ENCODE results near the gene PPM1K. TPM values are rescaled to one million over a fixed set of nuclear protein-coding genes. Genes with fewer than 3 reads are reported as not detected.
"Not testable (repeated sequence)": the region's sequence is repeated elsewhere in the genome, so short reads cannot be mapped to it uniquely, and the experiment has no call there.

PPM1K gene
- total RNA-seq, 2 donors from 2014 or later, result 7.8 to 8.3 TPM

DNA sequence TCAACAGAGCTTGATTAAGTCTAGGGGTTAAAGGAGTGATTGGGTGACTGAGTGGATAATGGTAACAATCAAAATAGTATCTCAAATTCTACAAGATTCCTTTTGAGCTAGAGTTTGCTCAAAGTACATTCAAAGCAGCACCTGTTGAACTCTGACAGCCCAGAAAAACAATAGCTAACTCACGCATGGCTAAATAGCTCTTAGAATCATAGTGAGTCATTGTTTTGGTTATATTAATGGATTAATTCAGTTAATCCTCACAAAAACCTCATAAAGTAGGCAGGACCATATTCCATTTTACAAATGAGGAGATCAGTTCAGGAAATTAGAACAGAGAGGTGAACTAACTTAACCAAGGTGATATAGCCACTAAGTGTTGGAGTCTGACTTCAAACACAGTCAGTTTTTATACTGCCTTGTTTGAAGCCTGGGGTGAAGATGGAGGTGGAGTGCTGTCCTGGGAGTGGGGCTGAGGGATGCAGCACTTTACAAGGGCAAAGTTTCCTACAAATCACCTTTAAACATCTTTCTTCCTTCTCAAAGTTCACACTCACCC lies 35.9 kb upstream of the PPM1K start:
- Histone ChIP-seq H3K36me3 (no peaks in the 10 kb centered on the region), H3K4me3 (no peak overlapping the region), H3K4me1 (no peaks in the 10 kb centered on the region), H3K9ac (ENCODE audit: low read depth in 2 of 2, low read length in 2 of 2) (no peak overlapping the region), H3K27me3 (no peaks in the 10 kb centered on the region), H3K9me3 (no peaks in the 10 kb centered on the region), H3K27ac (no peak overlapping the region)
- DNase-seq, result no peak
- intact Hi-C loops (cut with DNase I), result no loop called here
- TF ChIP-seq, protein P1, sequence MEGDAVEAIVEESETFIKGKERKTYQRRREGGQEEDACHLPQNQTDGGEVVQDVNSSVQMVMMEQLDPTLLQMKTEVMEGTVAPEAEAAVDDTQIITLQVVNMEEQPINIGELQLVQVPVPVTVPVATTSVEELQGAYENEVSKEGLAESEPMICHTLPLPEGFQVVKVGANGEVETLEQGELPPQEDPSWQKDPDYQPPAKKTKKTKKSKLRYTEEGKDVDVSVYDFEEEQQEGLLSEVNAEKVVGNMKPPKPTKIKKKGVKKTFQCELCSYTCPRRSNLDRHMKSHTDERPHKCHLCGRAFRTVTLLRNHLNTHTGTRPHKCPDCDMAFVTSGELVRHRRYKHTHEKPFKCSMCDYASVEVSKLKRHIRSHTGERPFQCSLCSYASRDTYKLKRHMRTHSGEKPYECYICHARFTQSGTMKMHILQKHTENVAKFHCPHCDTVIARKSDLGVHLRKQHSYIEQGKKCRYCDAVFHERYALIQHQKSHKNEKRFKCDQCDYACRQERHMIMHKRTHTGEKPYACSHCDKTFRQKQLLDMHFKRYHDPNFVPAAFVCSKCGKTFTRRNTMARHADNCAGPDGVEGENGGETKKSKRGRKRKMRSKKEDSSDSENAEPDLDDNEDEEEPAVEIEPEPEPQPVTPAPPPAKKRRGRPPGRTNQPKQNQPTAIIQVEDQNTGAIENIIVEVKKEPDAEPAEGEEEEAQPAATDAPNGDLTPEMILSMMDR (IDR thresholded peaks at IDR 0.05), result no peak

DNA sequence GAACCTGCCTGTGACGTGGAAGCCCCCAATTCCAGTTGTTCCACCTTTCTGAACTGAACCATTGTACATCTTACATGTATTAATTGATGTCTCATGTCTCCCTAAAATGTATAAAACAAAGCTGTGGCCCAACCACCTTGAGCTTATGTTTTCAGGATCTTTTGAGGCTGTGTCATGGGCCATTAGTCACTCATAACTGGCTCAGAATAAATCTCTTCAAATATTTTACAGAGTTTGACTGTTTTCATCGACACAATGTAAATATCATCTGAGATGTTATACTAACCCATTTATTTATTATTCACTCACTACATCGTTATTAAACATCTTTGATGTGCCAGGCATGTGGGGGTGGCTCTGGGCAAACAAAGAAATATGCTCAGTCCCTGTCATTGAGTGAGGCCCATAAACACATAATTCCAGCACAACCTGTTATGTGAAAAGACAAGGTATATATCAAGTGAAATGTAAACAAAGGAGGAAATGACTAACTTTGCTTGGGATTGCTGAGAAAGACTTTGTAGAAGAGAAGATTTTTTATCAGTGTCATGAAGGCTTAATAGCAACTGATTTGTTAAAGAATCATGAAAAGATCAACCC lies 34.5 kb upstream of the PPM1K start:
- Histone ChIP-seq H3K4me3 (no peak overlapping the region), H3K4me1 (no peaks in the 10 kb centered on the region), H3K27ac (no peak overlapping the region), H3K9me3 (no peaks in the 10 kb centered on the region), H3K36me3 (no peaks in the 10 kb centered on the region), H3K27me3 (no peaks in the 10 kb centered on the region), H3K9ac (ENCODE audit: low read depth in 2 of 2, low read length in 2 of 2) (no peak overlapping the region)
- no peak for DNase-seq
- TF ChIP-seq, protein P1 (IDR thresholded peaks at IDR 0.05), result no peak
- intact Hi-C loops (cut with DNase I), result no loop called here

DNA sequence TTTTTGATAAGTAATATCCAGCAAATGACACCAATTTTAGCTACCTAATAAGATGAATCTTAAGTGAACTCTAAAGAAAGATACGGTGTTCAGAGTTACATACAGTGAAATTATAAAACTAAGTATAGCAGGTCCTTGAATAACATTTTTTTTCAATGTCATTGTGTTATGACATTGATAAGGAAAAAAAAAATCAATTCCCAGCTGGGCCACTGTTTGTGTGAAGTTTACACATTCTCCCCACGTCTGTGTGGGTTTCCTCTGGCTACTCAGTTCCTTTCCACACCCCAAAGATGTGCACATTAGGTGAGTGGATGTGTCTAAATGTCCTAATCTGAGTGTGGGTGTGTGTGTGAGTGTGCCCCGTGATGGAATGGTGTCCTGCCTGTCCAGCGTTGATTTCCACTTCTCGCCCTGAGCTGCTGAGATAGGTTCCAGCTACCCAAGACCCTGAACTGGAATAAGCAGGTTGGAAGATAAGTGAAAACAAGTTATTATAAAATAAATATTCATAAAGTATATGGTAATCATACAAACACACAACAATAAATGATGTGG lies 31.2 kb upstream of the PPM1K start:
- intact Hi-C loops (cut with DNase I), result no loop called here
- Histone ChIP-seq H3K27me3 (no peaks in the 10 kb centered on the region), H3K4me1 (no peaks in the 10 kb centered on the region), H3K9me3 (no peaks in the 10 kb centered on the region), H3K36me3 (no peaks in the 10 kb centered on the region), H3K9ac (ENCODE audit: low read depth in 2 of 2, low read length in 2 of 2) (no peak overlapping the region), H3K4me3 (no peak overlapping the region), H3K27ac (no peak overlapping the region)
- TF ChIP-seq, protein P1 (IDR thresholded peaks at IDR 0.05), result no peak
- DNase-seq, result no peak

DNA sequence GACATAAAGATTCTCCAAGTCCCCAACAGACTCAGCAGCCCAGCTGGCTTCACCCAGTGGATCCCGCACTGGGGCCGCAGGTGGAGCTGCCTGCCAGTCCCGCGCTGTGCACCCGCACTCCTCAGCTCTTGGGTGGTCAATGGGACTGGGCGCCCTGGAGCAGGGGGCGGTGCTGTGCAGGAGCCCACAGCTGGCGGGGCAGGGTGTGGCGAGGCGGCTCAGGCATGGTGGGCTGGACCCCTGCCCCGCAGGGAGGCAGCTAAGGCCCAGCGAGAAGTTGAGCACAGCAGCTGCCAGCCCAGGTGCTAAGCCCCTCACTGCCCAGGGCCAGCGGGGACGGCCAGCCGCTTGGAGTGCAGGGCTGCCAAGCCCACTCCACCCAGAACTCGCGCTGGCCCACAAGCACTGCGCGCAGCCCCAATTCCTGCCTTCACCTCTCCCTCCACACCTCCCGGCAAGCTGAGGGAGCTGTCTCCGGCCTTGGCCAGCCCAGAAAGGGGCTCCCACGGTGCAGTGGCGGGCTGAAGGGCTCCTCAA lies 28.8 kb upstream of the PPM1K start:
- H3K36me3 ChIP-seq; H3K27me3 ChIP-seq; H3K9ac ChIP-seq (ENCODE audit: low read depth in 2 of 2, low read length in 2 of 2); intact Hi-C loops (cut with DNase I); H3K4me1 ChIP-seq; DNase-seq; H3K9me3 ChIP-seq; H3K4me3 ChIP-seq; H3K27ac ChIP-seq: not testable (repeated sequence)

DNA sequence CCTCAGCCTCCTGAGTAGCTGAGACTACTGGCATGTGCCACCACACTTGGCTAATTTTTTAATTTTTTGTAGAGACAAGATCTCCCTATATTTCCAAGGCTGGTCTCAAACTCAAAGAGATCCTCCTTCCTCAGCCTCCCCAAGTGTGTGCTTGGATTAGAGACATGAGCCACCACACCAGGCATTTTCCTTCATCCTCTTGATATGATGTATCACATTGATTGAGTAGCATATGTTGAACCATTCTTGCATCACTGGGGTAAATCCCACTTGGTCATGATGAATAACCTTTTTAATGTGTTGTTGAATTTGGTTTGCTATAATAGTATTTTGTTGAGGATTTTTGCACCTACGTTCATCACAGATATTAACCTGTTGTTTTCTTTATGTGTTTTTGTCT lies 24.2 kb upstream of the PPM1K start:
- TF ChIP-seq, protein P1 (IDR thresholded peaks at IDR 0.05), result no peak

More for the DNA sequence above, 24.2 kb upstream of the PPM1K start:
- Histone ChIP-seq H3K9ac (ENCODE audit: low read depth in 2 of 2, low read length in 2 of 2) (no peak overlapping the region), H3K27ac (no peak overlapping the region), H3K9me3 (no peaks in the 10 kb centered on the region), H3K4me3 (no peak overlapping the region), H3K4me1 (no peaks in the 10 kb centered on the region), H3K36me3 (no peaks in the 10 kb centered on the region), H3K27me3 (no peaks in the 10 kb centered on the region)
- intact Hi-C loops (cut with DNase I), result no loop called here
- no peak for DNase-seq
